Esophagus squamous epithelium (tissue), 4 donors: Measurements from ENCODE around the gene EDC4.

Experiments used
- CTCF ChIP-seq, 6 experiments: fragments of 450-650 bp in 4 of 6; fragments of 200-600 bp in 2 of 6; sonication (generic) in 2 of 6; IDR thresholded peaks; one replicate each; pipeline ENCODE4 v1.5.1; 2016 to 2019; ENCODE audit warnings: antibody characterized with exemption in 6 of 6, mild to moderate bottlenecking in 4 of 6, moderate library complexity in 4 of 6
- POLR2A ChIP-seq, 4 donors: fragments of 450-650 bp; IDR thresholded peaks; one replicate each; pipeline ENCODE4 v1.6.1; 2017; ENCODE audit warnings: antibody characterized with exemption in 4 of 4, mild to moderate bottlenecking in 4 of 4, moderate library complexity in 3 of 4

GRCh38 chr16:67897231-67897630 is 24.4 kb downstream of the EDC4 start:
- TF ChIP-seq POLR2A (IDR thresholded peaks at IDR 0.05): no peak
- TF ChIP-seq CTCF (IDR thresholded peaks at IDR 0.05): no peak
